Measurements from ENCODE around the gene C9orf50. TPM values are rescaled to one million over a fixed set of nuclear protein-coding genes. Genes with fewer than 3 reads are reported as not detected.

Gene C9orf50
- total RNA-seq, 1 donor, result not detected

- TF ChIP-seq CTCF (IDR thresholded peaks at IDR 0.05; ENCODE audit: insufficient read depth, low read length), result no peak
- no peak overlapping the region for H3K4me3 ChIP-seq (ENCODE audit: low read depth, low read length)
- no peak for DNase-seq (ENCODE audit: low read depth)
Measured at GRCh38 chr9:129648092-129648763, 27.3 kb upstream of the C9orf50 start.

GRCh38 chr9:129647635-129648034, 26.7 kb upstream of the C9orf50 start:
- TF ChIP-seq CTCF (IDR thresholded peaks at IDR 0.05; ENCODE audit: insufficient read depth, low read length), result no peak
- no peak overlapping the region for H3K4me3 ChIP-seq (ENCODE audit: low read depth, low read length)
- DNase-seq (ENCODE audit: low read depth), result no peak

GRCh38 chr9:129646654-129647053, 25.8 kb upstream of the C9orf50 start:
- no peak for TF ChIP-seq CTCF (IDR thresholded peaks at IDR 0.05; ENCODE audit: insufficient read depth, low read length)
- no peak for DNase-seq (ENCODE audit: low read depth)
- H3K4me3 ChIP-seq (ENCODE audit: low read depth, low read length), result no peak overlapping the region

- no peak for TF ChIP-seq CTCF (IDR thresholded peaks at IDR 0.05; ENCODE audit: insufficient read depth, low read length)
- no peak for DNase-seq (ENCODE audit: low read depth)
Measured at GRCh38 chr9:129646252-129646651, 25.4 kb upstream of the C9orf50 start.

GRCh38 chr9:129644902-129645301, 24.0 kb upstream of the C9orf50 start:
- no peak for DNase-seq (ENCODE audit: low read depth)
- TF ChIP-seq CTCF (IDR thresholded peaks at IDR 0.05; ENCODE audit: insufficient read depth, low read length), result no peak
- H3K4me3 ChIP-seq (ENCODE audit: low read depth, low read length), result no peak overlapping the region

More at GRCh38 chr9:129646252-129646651, 25.4 kb upstream of the C9orf50 start:
- no peak overlapping the region for H3K4me3 ChIP-seq (ENCODE audit: low read depth, low read length)

- DNase-seq (ENCODE audit: low read depth), result no peak
- H3K4me3 ChIP-seq (ENCODE audit: low read depth, low read length), result no peak overlapping the region
- no peak for TF ChIP-seq CTCF (IDR thresholded peaks at IDR 0.05; ENCODE audit: insufficient read depth, low read length)
Measured at GRCh38 chr9:129644365-129644764, 23.5 kb upstream of the C9orf50 start.

- H3K4me3 ChIP-seq (ENCODE audit: low read depth, low read length), result no peak overlapping the region
- no peak for TF ChIP-seq CTCF (IDR thresholded peaks at IDR 0.05; ENCODE audit: insufficient read depth, low read length)
- DNase-seq (ENCODE audit: low read depth), result no peak
Measured at GRCh38 chr9:129643706-129644105, 22.8 kb upstream of the C9orf50 start.

Measured in fibroblast of the aortic adventitia (primary cell).